Endothelial cell (in vitro differentiated cells): Measurements from ENCODE around the gene MPV17. TPM values are rescaled to one million over a fixed set of nuclear protein-coding genes. Genes with fewer than 3 reads are reported as not detected.

Experiments
- DNase-seq: peaks from one replicate; pipeline ENCODE4 v3.0.0; 2021; ENCODE audit warnings: low spot score
- H3K27ac Mint-ChIP-seq: one replicate; pipeline ENCODE4 v1.8.0; 2021; ENCODE audit warnings: mixed read lengths, inconsistent platforms; ENCODE audit not compliant: unreplicated experiment
- H3K27me3 Mint-ChIP-seq: one replicate; pipeline ENCODE4 v1.8.0; 2021; ENCODE audit warnings: mild to moderate bottlenecking, moderate library complexity, mixed read lengths, inconsistent platforms; ENCODE audit not compliant: unreplicated experiment
- H3K36me3 Mint-ChIP-seq: one replicate; pipeline ENCODE4 v1.8.0; 2021; ENCODE audit warnings: mild to moderate bottlenecking, low read depth, mixed read lengths, inconsistent platforms; ENCODE audit not compliant: unreplicated experiment
- H3K4me1 Mint-ChIP-seq: one replicate; pipeline ENCODE4 v1.8.0; 2021; ENCODE audit warnings: mild to moderate bottlenecking, mixed read lengths, inconsistent platforms; ENCODE audit not compliant: unreplicated experiment
- H3K4me3 Mint-ChIP-seq: one replicate; pipeline ENCODE4 v1.8.0; 2021; ENCODE audit warnings: mild to moderate bottlenecking, mixed read lengths, inconsistent platforms; ENCODE audit not compliant: unreplicated experiment
- H3K9me3 Mint-ChIP-seq: one replicate; pipeline ENCODE4 v1.8.0; 2021; ENCODE audit warnings: mixed read lengths, inconsistent platforms; ENCODE audit not compliant: unreplicated experiment
- total RNA-seq: library from RNA; stranded (reverse); fragmentation: NEBNext Ultra II Directional; extraction: Animal tissue kit (Norgen Biotek cat#: 25700); gene quantifications from one replicate; pipeline ENCODE4 v1.2.1, GENCODE V29; 2021; ENCODE audit not compliant: unreplicated experiment
- TF ChIP-seq, protein P1 (sequence below): fragments of 200-600 bp; sonication (generic); IDR thresholded peaks from one replicate; pipeline ENCODE4 v1.5.0; 2021; ENCODE audit warnings: antibody characterized with exemption; ENCODE audit not compliant: unreplicated experiment

The MPV17 gene
- total RNA-seq, 1 donor from 2014 or later: 55.0 TPM

GRCh38 chr2:27363933-27364332 lies 41.0 kb upstream of the MPV17 start:
- TF ChIP-seq, protein P1, sequence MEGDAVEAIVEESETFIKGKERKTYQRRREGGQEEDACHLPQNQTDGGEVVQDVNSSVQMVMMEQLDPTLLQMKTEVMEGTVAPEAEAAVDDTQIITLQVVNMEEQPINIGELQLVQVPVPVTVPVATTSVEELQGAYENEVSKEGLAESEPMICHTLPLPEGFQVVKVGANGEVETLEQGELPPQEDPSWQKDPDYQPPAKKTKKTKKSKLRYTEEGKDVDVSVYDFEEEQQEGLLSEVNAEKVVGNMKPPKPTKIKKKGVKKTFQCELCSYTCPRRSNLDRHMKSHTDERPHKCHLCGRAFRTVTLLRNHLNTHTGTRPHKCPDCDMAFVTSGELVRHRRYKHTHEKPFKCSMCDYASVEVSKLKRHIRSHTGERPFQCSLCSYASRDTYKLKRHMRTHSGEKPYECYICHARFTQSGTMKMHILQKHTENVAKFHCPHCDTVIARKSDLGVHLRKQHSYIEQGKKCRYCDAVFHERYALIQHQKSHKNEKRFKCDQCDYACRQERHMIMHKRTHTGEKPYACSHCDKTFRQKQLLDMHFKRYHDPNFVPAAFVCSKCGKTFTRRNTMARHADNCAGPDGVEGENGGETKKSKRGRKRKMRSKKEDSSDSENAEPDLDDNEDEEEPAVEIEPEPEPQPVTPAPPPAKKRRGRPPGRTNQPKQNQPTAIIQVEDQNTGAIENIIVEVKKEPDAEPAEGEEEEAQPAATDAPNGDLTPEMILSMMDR: no peak
- Mint-ChIP-seq H3K36me3 (peaks cover 25% of the 10 kb centered on the region), H3K9me3 (no peaks in the 10 kb centered on the region), H3K4me1 (peaks cover 4% of the 10 kb centered on the region), H3K27me3 (peaks cover 5% of the 10 kb centered on the region), H3K4me3 (no peak overlapping the region), H3K27ac (no peak overlapping the region)
- no peak for DNase-seq

DNA sequence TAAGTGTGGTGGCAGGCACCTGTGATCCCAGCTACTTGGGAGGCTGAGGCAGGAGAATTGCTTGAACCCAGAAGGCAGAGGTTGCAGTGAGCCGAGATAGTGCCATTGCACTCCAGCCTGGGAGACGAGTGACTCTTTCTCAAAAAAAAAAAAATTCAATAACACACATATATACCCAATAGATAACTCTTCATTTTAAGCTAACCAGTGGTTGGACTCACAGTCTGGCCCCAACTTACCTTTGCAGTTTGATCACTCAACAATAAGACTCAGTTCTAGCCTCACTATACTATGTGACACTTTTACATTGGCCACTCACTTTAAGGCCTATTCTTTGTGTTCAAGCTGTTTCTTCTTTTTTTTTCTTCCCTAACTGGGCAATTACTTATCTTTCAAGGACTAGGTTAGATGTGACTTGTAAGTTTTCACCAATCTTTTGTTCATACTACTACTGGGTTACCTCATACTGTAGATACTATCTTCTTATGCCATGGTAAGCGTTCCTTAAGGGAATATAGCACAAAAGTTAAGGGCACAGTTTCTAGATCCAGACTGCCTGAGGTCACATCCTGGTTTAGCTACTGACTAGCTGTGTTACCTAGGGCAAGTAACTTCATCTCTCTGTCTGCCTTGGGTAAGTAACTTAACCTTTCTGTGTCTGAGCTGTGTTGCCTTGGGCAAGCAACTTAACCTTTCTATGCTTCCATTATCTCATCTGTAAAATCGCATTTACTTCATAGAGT lies 40.0 kb upstream of the MPV17 start:
- Mint-ChIP-seq H3K4me3 (peak overlapping the region; percentile 56), H3K36me3 (peaks cover 19% of the 10 kb centered on the region), H3K27ac (no peak overlapping the region), H3K4me1 (peaks cover 7% of the 10 kb centered on the region), H3K9me3 (no peaks in the 10 kb centered on the region), H3K27me3 (peaks cover 6% of the 10 kb centered on the region)
- TF ChIP-seq, protein P1: no peak
- no peak for DNase-seq

DNA sequence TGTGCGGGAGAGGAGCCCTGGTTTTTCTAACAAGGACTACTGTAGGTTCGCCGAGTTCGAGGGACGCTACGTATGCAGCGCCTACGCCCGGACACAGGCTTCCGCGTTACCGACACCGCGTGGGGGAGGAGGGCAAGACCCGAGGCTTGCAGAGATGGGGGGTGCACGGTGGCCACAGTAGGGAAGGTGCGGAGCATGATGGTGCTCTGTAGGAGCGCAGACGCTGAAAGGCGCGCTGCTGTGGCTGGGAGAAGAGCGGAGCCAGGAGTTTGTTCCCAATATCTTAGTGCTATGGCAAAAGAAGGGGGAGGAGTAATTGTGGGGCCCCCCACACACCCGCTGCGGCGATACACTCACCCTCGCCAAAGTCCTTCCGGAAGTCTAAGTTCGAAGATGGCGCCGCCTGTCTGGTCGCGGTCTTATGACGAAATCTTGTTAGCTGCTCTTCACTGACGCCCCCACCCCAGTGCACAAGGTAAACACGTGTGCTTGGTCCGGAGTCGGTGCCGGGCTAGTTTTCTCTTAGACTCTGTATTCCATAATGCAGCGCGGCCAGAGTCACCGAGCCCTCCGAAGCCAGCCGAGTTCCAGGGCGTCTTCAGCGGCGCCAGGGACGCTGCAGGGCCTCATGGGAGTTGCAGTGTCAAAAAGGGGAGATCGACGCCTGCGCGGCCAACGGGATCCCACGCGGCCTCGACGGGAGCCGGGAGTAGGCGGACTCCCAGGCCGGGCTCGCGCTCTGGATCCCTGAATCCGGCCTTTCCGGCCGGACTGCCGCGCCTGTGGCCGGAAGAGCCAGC lies 33.7 kb upstream of the MPV17 start, which contains the start of gene GTF3C2:
Gene GTF3C2, minus strand, starts transcription at position 383 of the 800 bp plus-strand sequence. CDS start 13,210 bp downstream, outside the sequence.
- no peaks in the 10 kb centered on the region for H3K9me3 Mint-ChIP-seq
- TF ChIP-seq, protein P1: no peak
- H3K27me3 Mint-ChIP-seq: peaks cover 16% of the 10 kb centered on the region

DNA sequence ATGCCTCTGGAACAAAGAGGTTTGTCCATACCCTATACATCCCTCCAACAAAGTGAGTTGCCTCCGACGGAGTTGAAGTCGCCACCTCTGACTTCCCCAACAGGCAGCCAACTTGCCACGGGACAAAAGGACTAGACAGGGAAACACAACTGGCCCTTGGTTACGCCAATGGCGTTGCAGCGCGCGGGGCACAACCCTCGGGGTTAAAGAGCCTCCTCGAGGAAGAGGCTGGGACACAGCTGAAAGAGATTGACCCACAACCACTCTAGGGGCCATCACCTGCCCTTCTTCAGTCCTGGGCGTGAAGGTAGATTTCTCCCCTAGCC lies 33.1 kb upstream of the MPV17 start:
- TF ChIP-seq, protein P1: no peak
- Mint-ChIP-seq H3K36me3 (peaks cover 8% of the 10 kb centered on the region), H3K4me3 (peak overlapping the region; percentile 99), H3K27ac (peak overlapping the region; percentile 100), H3K27me3 (peaks cover 16% of the 10 kb centered on the region), H3K9me3 (no peaks in the 10 kb centered on the region), H3K4me1 (peaks cover 24% of the 10 kb centered on the region)
- peak; percentile 45 for DNase-seq

More for the DNA sequence above, 33.7 kb upstream of the MPV17 start, which contains the start of gene GTF3C2:
- H3K27ac Mint-ChIP-seq: peak within 1 kb of the TSS; percentile 100
- H3K36me3 Mint-ChIP-seq: peaks cover 8% of the 10 kb centered on the region
- peaks cover 24% of the 10 kb centered on the region for H3K4me1 Mint-ChIP-seq
- DNase-seq: peak; percentile 92
- peak within 1 kb of the TSS; percentile 99 for H3K4me3 Mint-ChIP-seq

GRCh38 chr2:27354597-27354927 lies 31.7 kb upstream of the MPV17 start:
- Mint-ChIP-seq H3K9me3 (no peaks in the 10 kb centered on the region), H3K4me1 (peaks cover 24% of the 10 kb centered on the region), H3K4me3 (no peak overlapping the region), H3K36me3 (peaks cover 8% of the 10 kb centered on the region), H3K27ac (no peak overlapping the region), H3K27me3 (peaks cover 13% of the 10 kb centered on the region)
- TF ChIP-seq, protein P1: no peak
- DNase-seq: no peak
